ENCODE results near the gene CACNG7.

DNA sequence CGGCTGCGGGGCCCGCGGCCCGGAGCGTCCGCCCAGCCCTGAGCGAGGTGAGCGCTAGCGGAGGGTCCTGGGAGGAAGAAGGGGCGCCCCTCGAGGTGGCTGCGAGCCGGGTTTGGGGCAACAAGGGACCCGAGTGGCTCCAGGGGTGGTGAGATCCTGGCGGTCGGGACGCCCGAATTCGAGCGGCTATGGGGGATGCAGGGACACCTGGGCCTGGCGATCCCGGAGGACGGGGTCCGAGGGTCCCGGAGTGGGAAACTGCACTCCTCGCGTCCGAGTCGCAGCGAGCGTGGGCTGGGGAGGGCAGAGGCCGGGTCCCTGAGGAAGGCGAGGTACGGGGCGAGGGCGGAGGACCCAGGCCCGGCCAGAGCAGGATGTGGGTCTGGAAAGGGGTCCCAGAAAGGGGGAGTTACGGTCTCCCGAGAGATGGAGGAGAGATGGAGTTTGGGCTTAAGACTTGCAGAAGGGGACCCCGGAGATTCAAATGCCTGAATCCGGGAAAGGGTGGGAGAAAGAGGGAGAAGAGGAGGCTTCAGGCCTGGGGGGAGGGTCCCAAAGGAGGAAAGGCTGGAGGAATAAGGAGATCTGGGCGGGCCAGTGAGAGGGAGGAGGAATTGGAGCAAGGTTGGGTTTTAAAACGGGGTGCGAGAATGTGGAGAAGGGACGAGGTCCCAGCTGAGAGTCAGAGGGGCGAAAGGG lies 542 bp downstream of the CACNG7 start:
- TF ChIP-seq, protein P1, sequence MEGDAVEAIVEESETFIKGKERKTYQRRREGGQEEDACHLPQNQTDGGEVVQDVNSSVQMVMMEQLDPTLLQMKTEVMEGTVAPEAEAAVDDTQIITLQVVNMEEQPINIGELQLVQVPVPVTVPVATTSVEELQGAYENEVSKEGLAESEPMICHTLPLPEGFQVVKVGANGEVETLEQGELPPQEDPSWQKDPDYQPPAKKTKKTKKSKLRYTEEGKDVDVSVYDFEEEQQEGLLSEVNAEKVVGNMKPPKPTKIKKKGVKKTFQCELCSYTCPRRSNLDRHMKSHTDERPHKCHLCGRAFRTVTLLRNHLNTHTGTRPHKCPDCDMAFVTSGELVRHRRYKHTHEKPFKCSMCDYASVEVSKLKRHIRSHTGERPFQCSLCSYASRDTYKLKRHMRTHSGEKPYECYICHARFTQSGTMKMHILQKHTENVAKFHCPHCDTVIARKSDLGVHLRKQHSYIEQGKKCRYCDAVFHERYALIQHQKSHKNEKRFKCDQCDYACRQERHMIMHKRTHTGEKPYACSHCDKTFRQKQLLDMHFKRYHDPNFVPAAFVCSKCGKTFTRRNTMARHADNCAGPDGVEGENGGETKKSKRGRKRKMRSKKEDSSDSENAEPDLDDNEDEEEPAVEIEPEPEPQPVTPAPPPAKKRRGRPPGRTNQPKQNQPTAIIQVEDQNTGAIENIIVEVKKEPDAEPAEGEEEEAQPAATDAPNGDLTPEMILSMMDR (IDR thresholded peaks at IDR 0.05): no peak
- TF ChIP-seq POLR2A (IDR thresholded peaks at IDR 0.05): no peak

All from esophagus squamous epithelium (tissue), 4 donors.